DMS53 treated with DMSO at 0.1 percent for 48 hours (cell line): ENCODE results near the gene CDK5.
"Not testable (repeated sequence)": the region's sequence is repeated elsewhere in the genome, so short reads cannot be mapped to it uniquely, and the experiment has no call there.

Experiments
- DNase-seq: peaks from one replicate; lab custom pipeline; 2025; ENCODE audit not compliant: unreplicated experiment; lab: John Stamatoyannopoulos, UW

CDK5 gene

GRCh38 chr7:151035902-151036301, 21.8 kb downstream of the CDK5 start:
- no peak for DNase-seq

GRCh38 chr7:151035026-151035717, 22.5 kb downstream of the CDK5 start:
- no peak for DNase-seq

DNA sequence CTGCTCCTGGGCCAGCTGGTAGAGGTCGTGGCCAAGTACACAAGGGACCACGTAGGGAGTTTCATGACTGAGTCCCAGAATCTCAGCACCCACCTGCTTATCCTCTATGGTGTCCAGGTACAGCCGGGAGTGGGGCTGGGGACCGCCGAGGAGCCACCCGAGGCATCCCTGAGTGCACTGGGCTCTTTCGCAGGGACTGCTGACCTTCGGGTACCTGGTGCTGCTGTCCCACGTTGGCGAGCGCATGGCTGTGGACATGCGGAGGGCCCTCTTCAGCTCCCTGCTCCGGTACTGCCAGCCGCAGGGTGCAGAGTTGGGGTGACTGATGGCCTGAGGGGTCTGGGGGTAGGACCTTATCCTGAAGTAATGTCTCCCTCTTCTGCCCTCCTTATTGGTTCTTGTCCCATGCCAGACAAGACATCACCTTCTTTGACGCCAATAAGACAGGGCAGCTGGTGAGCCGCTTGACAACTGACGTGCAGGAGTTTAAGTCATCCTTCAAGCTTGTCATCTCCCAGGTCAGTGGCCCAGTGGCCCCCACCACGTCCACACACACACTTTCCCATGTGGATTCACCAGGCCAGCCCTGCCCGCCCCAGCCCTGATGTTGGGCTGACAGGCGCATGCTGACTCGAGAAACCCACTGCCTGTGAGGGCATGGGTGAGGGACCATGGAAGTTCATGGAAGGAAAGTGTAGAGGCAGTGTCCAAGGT, 23.2 kb downstream of the CDK5 start:
- DNase-seq = no peak

- DNase-seq = no peak
These were observed 23.8 kb downstream of the CDK5 start for GRCh38 chr7:151033864-151034249.

GRCh38 chr7:151032936-151033863, 24.5 kb downstream of the CDK5 start:
- DNase-seq = no peak

- no peak for DNase-seq
These were observed 26.7 kb downstream of the CDK5 start for GRCh38 chr7:151031011-151031410.

- no peak for DNase-seq
These were observed 28.7 kb downstream of the CDK5 start for GRCh38 chr7:151028948-151029501.

DNA sequence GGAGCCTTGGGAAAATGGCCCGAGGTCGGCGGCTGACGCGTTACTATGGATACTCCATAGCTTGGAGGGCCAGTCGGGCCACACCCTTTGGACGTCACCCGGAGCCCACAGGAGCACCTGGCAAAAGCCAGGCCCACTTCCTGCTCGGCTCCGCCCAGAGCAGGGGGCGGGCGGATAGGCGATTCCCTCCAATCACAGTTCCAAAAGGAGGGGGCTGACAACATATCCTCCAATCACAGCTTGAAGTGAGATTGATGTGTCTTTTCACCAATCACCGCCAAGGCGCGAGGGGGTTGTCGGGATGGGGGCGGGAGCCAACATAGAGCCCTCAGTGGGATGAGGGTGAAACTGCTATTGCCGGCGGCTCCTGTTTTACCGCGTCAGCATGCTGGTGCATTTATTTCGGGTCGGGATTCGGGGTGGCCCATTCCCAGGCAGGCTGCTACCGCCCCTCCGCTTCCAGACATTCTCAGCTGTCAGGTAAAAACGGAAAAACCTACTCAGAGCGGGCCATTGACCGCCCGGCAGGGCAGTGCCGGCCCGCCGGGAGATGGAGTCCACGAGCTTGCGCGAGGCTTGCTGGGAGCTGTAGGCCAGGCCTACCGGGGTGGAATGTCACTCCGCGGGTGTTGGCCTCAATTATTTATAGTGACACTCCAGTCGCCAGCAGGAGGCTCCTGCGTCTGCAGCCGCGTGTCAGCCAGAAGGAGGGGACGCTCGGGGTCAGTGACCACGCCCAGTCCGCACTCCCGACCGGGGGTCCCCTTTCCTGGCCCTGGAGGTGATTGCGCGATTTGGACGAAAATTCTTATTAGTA, 29.4 kb downstream of the CDK5 start, which contains the start of gene ABCB8:
Gene ABCB8 (plus strand): TSS at position 320 of the 817 bp plus-strand sequence. CDS start 66 bp downstream, at position 386.
- peak; percentile 98 for DNase-seq

DNA sequence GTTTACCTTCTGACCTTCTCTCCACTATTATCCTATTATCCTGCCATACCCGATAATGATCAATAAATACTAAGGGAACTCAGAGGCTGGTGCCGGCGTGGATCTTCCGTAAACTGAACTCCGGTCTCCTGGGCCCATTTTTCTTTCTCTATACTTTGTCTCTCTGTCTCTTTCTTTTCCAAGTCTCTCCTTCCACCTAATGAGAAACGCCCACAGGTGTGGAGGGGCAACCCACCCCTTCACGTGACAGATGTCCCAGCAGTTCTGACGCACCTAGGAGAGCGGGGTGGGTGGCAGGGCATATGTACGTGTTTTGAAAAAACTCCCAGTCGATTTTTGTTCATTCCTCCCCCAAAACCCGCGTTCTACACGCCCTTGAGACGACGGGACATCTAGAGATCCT, 30.0 kb downstream of the CDK5 start:
- DNase-seq = not testable (repeated sequence)

DNA sequence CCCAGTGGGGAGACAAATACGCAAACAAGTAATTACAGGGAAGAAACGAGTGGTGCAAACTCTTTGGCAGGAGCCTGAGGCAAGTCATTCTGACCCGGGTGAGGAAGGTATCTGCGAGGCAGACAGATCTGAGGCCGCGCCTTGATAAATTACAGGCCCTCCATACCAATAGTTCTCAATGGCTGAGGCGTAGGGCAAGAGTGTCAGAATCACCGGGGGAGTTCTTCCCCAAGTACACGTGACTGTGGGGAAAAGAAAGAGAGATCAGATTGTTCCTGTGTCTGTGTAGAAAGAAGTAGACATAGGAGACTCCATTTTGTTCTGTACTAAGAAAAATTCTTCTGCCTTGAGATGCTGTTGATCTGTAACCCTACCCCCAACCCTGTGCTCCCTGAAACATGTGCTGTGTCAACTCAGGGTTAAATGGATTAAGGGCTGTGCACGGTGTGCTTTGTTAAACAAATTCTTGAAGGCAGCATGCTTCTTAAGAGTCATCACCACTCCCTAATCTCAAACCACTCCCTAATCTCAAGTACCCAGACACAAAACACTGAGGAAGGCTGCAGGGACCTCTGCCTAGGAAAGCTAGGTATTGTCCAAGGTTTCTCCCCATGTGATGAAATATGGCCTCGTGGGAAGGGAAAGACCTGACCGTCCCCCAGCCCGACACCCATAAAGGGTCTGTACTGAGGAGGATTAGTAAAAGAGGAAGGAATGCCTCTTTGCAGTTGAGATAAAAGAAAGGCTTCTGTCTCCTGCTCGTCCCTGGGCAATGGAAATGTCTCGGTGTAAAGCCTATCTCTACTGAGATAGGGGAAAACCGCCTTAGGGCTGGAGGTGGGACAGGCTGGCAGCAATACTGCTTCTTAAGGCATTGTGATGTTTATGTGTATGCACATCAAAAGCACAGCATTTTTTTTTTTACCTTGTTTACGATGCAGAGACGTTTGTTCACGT, 30.6 kb downstream of the CDK5 start:
- DNase-seq = not testable (repeated sequence)

GRCh38 chr7:151025924-151026671, 31.6 kb downstream of the CDK5 start:
- DNase-seq = no peak

DNA sequence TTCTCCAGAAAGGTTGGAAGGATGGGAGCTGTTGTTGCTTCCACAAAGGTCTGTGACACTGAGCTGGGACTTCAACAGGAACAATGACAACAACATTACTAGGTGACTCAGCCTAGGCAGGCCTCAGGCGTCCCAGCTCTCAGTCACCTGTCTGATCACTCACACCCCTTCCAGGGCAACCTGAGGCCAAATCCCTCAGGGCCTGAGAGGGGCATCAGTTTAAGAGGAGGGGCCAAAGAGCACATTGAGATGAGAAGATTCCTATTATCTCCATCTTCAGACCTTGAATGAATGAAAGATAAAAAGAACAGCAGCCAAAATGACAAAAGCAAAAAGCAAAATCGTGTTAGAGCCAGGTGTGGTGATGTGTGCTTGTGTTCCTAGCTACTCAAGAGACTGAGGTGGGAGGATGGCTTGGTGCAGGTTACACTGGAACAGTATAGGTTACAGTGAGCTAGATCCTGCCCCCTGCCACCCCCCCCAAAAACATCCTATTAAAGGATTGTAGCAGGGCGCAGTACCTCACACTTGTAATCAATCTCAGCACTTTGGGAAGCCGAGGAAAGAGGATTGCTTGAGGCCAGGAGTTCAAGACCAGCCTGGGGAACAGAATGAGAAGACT, 33.2 kb downstream of the CDK5 start, which contains the start of gene ATG9B:
Gene ATG9B (minus strand): TSS at position 60 of the 622 bp plus-strand sequence. CDS start 71 bp downstream, outside the sequence.
- peak; percentile 47 for DNase-seq

DNA sequence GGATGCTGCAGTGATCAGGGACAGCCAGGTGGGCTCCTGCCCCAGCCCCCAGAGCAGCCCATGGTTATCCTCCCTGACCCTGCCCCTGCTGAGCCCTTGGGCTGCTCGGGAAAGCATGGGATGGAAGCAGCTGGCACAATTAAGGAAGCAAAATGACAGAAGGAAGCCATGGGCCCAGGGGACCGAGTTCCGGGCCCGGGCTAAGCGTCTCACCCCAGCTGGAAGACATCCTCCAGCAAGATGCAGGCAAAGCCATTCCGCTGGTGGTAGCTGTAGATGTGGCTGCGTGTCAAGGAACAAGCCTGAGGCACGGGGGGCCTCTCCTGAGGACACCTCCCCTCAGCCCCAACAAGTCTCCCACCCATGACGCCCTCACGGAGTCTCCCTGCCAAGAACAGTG, 34.5 kb downstream of the CDK5 start:
- no peak for DNase-seq

DNA sequence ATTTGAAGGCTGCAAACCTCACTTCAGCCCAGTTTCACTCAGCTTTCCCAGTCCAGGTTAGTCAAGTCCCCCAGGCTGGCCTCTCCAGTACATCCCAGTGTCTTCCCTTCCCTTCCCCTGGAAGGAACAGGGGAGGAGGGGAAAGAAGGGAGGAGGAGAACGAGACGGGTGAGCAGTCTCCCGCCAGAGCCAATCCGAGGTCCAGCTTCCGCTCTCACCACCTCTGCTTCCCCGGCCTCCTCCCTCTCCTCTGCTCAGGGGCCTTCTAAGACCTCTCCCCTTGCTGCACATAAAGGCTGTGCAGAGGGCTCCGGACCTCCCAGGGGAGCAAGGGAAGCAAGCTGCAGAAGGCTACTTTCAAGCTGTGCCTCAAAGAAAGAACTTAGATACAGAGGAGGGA, 37.5 kb downstream of the CDK5 start:
- no peak for DNase-seq

GRCh38 chr7:151019130-151019447, 38.6 kb downstream of the CDK5 start:
- DNase-seq = no peak

DNA sequence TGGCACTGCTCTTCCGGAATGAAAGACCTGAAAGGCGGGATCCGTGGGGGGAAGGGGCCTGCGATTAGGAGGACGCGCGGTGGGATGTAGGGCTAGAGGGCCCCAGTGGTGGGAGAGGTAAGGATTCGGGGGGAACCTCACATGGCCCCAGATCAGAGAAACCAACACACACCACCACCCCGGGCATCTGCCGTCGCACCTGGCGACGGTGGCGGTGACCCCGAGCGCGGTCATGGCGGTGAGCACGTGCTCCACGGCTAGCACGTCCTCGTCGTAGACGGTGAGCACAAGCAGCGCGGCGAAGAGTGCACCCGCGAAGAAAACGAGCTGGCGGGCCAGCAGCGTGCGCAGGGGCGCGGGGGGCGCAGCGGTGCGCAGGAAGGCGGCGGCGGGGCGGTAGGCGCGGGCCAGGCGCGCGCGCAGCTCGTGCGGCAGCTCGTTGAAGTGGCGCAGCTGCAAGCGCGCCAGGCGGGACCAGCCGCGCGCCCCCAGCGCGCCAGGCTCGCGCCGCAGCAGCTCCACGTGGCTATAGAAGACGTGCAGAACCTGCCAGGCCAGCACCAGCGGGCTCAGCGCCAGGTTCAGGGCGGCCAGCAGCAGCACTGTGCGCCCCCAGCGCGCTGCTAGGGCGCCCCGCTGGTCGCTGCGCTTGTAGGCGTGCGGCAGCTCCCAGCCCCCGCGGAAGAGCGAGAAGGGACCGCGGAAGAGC, 39.1 kb downstream of the CDK5 start:
- DNase-seq = peak; percentile 44

- DNase-seq = peak; percentile 63
These were observed 39.7 kb downstream of the CDK5 start for GRCh38 chr7:151017953-151018420.
